Panc1 (cell line): ENCODE measurements around the gene FLII.

Source experiments
- CTCF ChIP-seq: fragments of 450-650 bp; IDR thresholded peaks from 2 replicates; pipeline ENCODE4 v1.5.1; 2017; ENCODE audit warnings: mild to moderate bottlenecking
- POLR2AphosphoS5 ChIP-seq: IDR thresholded peaks from 2 replicates; pipeline ENCODE4 v1.6.1; 2012; ENCODE audit warnings: mild to moderate bottlenecking, low read depth, low read length, moderate library complexity
- REST ChIP-seq, 2 experiments: IDR thresholded peaks; 2 replicates each; pipeline ENCODE4 v1.6.1; 2011 to 2012; ENCODE audit warnings: low read depth in 2 of 2, control low read depth in 1 of 2, low read length in 1 of 2, mild to moderate bottlenecking in 1 of 2, moderate library complexity in 1 of 2; ENCODE audit not compliant: insufficient read depth in 1 of 2
- SIN3A ChIP-seq: IDR thresholded peaks from 2 replicates; pipeline ENCODE4 v1.6.1; 2012; ENCODE audit warnings: low read depth, mild to moderate bottlenecking, low read length, moderate library complexity, borderline replicate concordance; ENCODE audit not compliant: insufficient read depth
- TCF7L2 ChIP-seq: IDR thresholded peaks from 2 replicates; pipeline ENCODE4 v1.6.1; 2011; ENCODE audit warnings: mild to moderate bottlenecking, low read depth, low read length, inconsistent platforms

- TF ChIP-seq CTCF = no peak
- TF ChIP-seq POLR2AphosphoS5 = no peak
- no peak for TF ChIP-seq SIN3A
- TF ChIP-seq REST (IDR thresholded peaks at IDR 0.05; ENCODE audit: insufficient read depth in 1 of 2, low read depth in 2 of 2, low read length in 1 of 2) = no peak
- TF ChIP-seq TCF7L2 = no peak
Observed at GRCh38 chr17:18267366-18267765, 8.8 kb upstream of the FLII start.
